ENCODE measurements around the gene CRYL1.

CRYL1 gene

GRCh38 chr13:20363172-20363571 lies 162.5 kb downstream of the CRYL1 start:
- no peaks in the 10 kb centered on the region for H3K36me3 ChIP-seq (ENCODE audit: control insufficient read depth in 2 of 2, insufficient read depth in 1 of 2, low read length in 2 of 2)
- CTCF ChIA-PET: no interaction called here
- POLR2A ChIA-PET: no interaction called here
- no peaks in the 10 kb centered on the region for H3K9me3 ChIP-seq (ENCODE audit: control insufficient read depth, insufficient read depth, low read depth, low read length)
- no peaks in the 10 kb centered on the region for H3K4me1 ChIP-seq (ENCODE audit: control insufficient read depth, insufficient read depth, low read length)
- no peak overlapping the region for H3K4me3 ChIP-seq (ENCODE audit: low read depth, low read length)
- TF ChIP-seq TCF7L2 (IDR thresholded peaks at IDR 0.05; ENCODE audit: borderline replicate concordance, low read depth, low read length): no peak
- no peak for TF ChIP-seq INSM2 (tag by site-specific recombination; IDR thresholded peaks at IDR 0.05)
- TF ChIP-seq MZF1 (tag by site-specific recombination; IDR thresholded peaks at IDR 0.05; ENCODE audit: borderline replicate concordance): no peak
- TF ChIP-seq SCRT2 (tag by site-specific recombination; IDR thresholded peaks at IDR 0.05): no peak
- TF ChIP-seq HOXA7 (CRISPR knock-in tag; IDR thresholded peaks at IDR 0.05; ENCODE audit: borderline replicate concordance): no peak
- no peak for TF ChIP-seq ZNF239 (tag by site-specific recombination; IDR thresholded peaks at IDR 0.05)
- TF ChIP-seq, protein P1, sequence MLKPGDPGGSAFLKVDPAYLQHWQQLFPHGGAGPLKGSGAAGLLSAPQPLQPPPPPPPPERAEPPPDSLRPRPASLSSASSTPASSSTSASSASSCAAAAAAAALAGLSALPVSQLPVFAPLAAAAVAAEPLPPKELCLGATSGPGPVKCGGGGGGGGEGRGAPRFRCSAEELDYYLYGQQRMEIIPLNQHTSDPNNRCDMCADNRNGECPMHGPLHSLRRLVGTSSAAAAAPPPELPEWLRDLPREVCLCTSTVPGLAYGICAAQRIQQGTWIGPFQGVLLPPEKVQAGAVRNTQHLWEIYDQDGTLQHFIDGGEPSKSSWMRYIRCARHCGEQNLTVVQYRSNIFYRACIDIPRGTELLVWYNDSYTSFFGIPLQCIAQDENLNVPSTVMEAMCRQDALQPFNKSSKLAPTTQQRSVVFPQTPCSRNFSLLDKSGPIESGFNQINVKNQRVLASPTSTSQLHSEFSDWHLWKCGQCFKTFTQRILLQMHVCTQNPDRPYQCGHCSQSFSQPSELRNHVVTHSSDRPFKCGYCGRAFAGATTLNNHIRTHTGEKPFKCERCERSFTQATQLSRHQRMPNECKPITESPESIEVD (tag by site-specific recombination; IDR thresholded peaks at IDR 0.05): no peak
- TF ChIP-seq, protein P2, sequence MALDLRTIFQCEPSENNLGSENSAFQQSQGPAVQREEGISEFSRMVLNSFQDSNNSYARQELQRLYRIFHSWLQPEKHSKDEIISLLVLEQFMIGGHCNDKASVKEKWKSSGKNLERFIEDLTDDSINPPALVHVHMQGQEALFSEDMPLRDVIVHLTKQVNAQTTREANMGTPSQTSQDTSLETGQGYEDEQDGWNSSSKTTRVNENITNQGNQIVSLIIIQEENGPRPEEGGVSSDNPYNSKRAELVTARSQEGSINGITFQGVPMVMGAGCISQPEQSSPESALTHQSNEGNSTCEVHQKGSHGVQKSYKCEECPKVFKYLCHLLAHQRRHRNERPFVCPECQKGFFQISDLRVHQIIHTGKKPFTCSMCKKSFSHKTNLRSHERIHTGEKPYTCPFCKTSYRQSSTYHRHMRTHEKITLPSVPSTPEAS (tag by site-specific recombination; IDR thresholded peaks at IDR 0.05): no peak
- TF ChIP-seq ZNF221 (tag by site-specific recombination; IDR thresholded peaks at IDR 0.05; ENCODE audit: borderline replicate concordance): no peak
- TF ChIP-seq ZNF610 (tag by site-specific recombination; IDR thresholded peaks at IDR 0.05; ENCODE audit: borderline replicate concordance): no peak
- TF ChIP-seq ZNF114 (tag by site-specific recombination; IDR thresholded peaks at IDR 0.05): no peak
- TF ChIP-seq KLF17 (tag by site-specific recombination; IDR thresholded peaks at IDR 0.05): no peak
- no peak for TF ChIP-seq KLF1 (tag by site-specific recombination; IDR thresholded peaks at IDR 0.05)
- no peak for TF ChIP-seq ZNF214 (tag by site-specific recombination; IDR thresholded peaks at IDR 0.05; ENCODE audit: borderline replicate concordance)
- no peak for TF ChIP-seq SCRT1 (tag by site-specific recombination; IDR thresholded peaks at IDR 0.05; ENCODE audit: borderline replicate concordance)
- H3K27ac ChIP-seq (ENCODE audit: extremely low read depth, low read depth, low read length): no peak overlapping the region

DNA sequence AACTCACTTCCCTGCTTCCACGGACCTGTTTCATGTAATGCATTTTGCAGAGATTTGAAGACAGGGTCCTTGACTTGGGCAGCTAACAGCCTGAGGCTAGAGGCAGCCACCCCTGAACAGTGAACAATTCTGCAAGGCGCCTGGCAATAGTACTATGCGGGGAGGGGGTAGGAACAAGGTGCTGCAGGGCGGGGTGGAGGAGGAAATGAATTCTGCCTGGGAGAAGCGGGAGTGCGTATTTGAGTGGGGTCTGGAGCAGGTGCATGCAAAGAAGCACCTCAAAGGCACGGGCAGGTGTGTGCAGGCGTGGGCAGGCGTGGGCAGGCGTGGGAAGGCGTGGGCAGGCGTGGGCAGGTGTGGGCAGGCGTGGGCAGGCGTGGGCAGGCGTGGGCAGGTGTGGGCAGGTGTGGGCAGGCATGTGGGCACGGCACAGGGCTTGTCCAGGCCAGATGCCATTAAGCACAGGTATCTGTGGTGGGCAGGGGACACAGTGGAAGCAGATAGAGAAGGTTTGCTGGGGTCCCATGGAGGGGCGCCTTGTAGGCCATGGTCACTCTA lies 163.1 kb downstream of the CRYL1 start:
- TF ChIP-seq EGR2 (tag by site-specific recombination; IDR thresholded peaks at IDR 0.05; ENCODE audit: low read depth): peak; percentile 80
- TF ChIP-seq ZFHX2 (tag by site-specific recombination; conservative IDR thresholded peaks at IDR 0.05): peak; percentile 91
- no peak for TF ChIP-seq ZNF571 (tag by site-specific recombination; IDR thresholded peaks at IDR 0.05)
- CTCF ChIA-PET: no interaction called here
- Histone ChIP-seq H3K27ac (ENCODE audit: extremely low read depth, low read depth, low read length) (no peak overlapping the region), H3K36me3 (ENCODE audit: control insufficient read depth in 2 of 2, insufficient read depth in 1 of 2, low read length in 2 of 2) (no peaks in the 10 kb centered on the region), H3K4me3 (ENCODE audit: low read depth, low read length) (no peak overlapping the region), H3K4me1 (ENCODE audit: control insufficient read depth, insufficient read depth, low read length) (no peaks in the 10 kb centered on the region), H3K9me3 (ENCODE audit: control insufficient read depth, insufficient read depth, low read depth, low read length) (no peaks in the 10 kb centered on the region)
- POLR2A ChIA-PET: no interaction called here
